HT1080 (cell line): ENCODE results near the gene HUNK. TPM values are rescaled to one million over a fixed set of nuclear protein-coding genes. Genes with fewer than 3 reads are reported as not detected.
"Not testable (repeated sequence)": the region's sequence is repeated elsewhere in the genome, so short reads cannot be mapped to it uniquely, and the experiment has no call there.

Experiments used
- DNase-seq: peaks from one replicate; pipeline ENCODE4 v3.0.0-alpha.2; 2015; ENCODE audit warnings: low read depth
- total RNA-seq: library from RNA; depleted of rRNA; stranded (reverse); fragments of >200 nt; shearing (Covaris generic); gene quantifications from 2 replicates; pipeline ENCODE4 v1.2.3, GENCODE V29; 2014

The HUNK gene
- total RNA-seq, 1 experiment from 2014 or later: not detected

- DNase-seq: no peak
Measured at GRCh38 chr21:31870472-31871193, 2.2 kb upstream of the HUNK start.

GRCh38 chr21:31871371-31871770, 1.4 kb upstream of the HUNK start:
- not testable (repeated sequence) for DNase-seq

GRCh38 chr21:31872072-31872451, 758 bp upstream of the HUNK start:
- DNase-seq: no peak

- no peak for DNase-seq
Measured at GRCh38 chr21:31873275-31873695, 465 bp downstream of the HUNK start.

GRCh38 chr21:31873696-31874599, 1.1 kb downstream of the HUNK start:
- no peak for DNase-seq

- DNase-seq: no peak
Measured at GRCh38 chr21:31874812-31875212, 2.0 kb downstream of the HUNK start.

GRCh38 chr21:31875496-31876015, 2.7 kb downstream of the HUNK start:
- DNase-seq: no peak

GRCh38 chr21:31877463-31877957, 4.7 kb downstream of the HUNK start:
- no peak for DNase-seq

- DNase-seq: no peak
Measured at GRCh38 chr21:31878831-31879230, 6.0 kb downstream of the HUNK start.

- no peak for DNase-seq
Measured at GRCh38 chr21:31879241-31879650, 6.4 kb downstream of the HUNK start.

- no peak for DNase-seq
Measured at GRCh38 chr21:31879911-31880310, 7.1 kb downstream of the HUNK start.

GRCh38 chr21:31880816-31881215, 8.0 kb downstream of the HUNK start:
- no peak for DNase-seq

- no peak for DNase-seq
Measured at GRCh38 chr21:31882711-31883110, 9.9 kb downstream of the HUNK start.

GRCh38 chr21:31885146-31885545, 12.3 kb downstream of the HUNK start:
- no peak for DNase-seq

GRCh38 chr21:31886915-31887314, 14.1 kb downstream of the HUNK start:
- no peak for DNase-seq

- no peak for DNase-seq
Measured at GRCh38 chr21:31887391-31887841, 14.6 kb downstream of the HUNK start.

GRCh38 chr21:31888936-31889371, 16.1 kb downstream of the HUNK start:
- no peak for DNase-seq

- DNase-seq: no peak
Measured at GRCh38 chr21:31889460-31889859, 16.6 kb downstream of the HUNK start.

- no peak for DNase-seq
Measured at GRCh38 chr21:31892686-31893085, 19.9 kb downstream of the HUNK start.

- DNase-seq: no peak
Measured at GRCh38 chr21:31893851-31894415, 21.1 kb downstream of the HUNK start.

GRCh38 chr21:31894457-31894856, 21.6 kb downstream of the HUNK start:
- no peak for DNase-seq
